Mesendoderm (in vitro differentiated cells): Measurements from ENCODE around the gene LCN2.

Source experiments
- DNase-seq: peaks from one replicate; pipeline ENCODE4 v3.0.0; 2013
- H2AK5ac ChIP-seq: 2 replicates; pipeline ENCODE4 v1.6.1; 2013; ENCODE audit warnings: low read length, inconsistent platforms
- H2BK120ac ChIP-seq: 2 replicates; pipeline ENCODE4 v1.6.1; 2013; ENCODE audit warnings: low read depth, mild to moderate bottlenecking, low read length, moderate library complexity, mixed read lengths
- H2BK15ac ChIP-seq: replicated peaks from 2 replicates; pipeline ENCODE4 v1.6.1; 2013; ENCODE audit warnings: low read depth, mild to moderate bottlenecking, moderate library complexity
- H2BK5ac ChIP-seq: 2 replicates; pipeline ENCODE4 v1.6.1; 2013; ENCODE audit warnings: low read length, inconsistent platforms
- H3K18ac ChIP-seq: 2 replicates; pipeline ENCODE4 v1.6.1; 2013; ENCODE audit warnings: mild to moderate bottlenecking, low read length, mixed read lengths
- H3K23ac ChIP-seq: one replicate; pipeline ENCODE4 v1.6.1; 2013; ENCODE audit warnings: low read length
- H3K27ac ChIP-seq: 2 replicates; pipeline ENCODE4 v1.5.1; 2013; ENCODE audit warnings: low read depth, mild to moderate bottlenecking, inconsistent platforms, low read length, moderate library complexity
- H3K27me3 ChIP-seq: 2 replicates; pipeline ENCODE4 v1.6.1; 2013; ENCODE audit warnings: low read length, control low read depth, mild to moderate bottlenecking, inconsistent platforms; ENCODE audit not compliant: insufficient read depth, poor library complexity
- H3K36me3 ChIP-seq: 2 replicates; pipeline ENCODE4 v1.6.1; 2013; ENCODE audit warnings: low read length, inconsistent platforms; ENCODE audit not compliant: control insufficient read depth, insufficient read depth
- H3K4ac ChIP-seq: one replicate; pipeline ENCODE4 v1.6.1; 2013; ENCODE audit warnings: low read depth, mild to moderate bottlenecking, low read length, moderate library complexity
- H3K4me1 ChIP-seq: 2 replicates; pipeline ENCODE4 v1.6.1; 2013; ENCODE audit warnings: low read depth, low read length, inconsistent platforms; ENCODE audit not compliant: control insufficient read depth
- H3K4me2 ChIP-seq: 2 replicates; pipeline ENCODE4 v1.6.1; 2013; ENCODE audit warnings: low read length
- H3K4me3 ChIP-seq: 2 replicates; pipeline ENCODE4 v1.5.1; 2013; ENCODE audit warnings: mild to moderate bottlenecking, low read length
- H3K56ac ChIP-seq: one replicate; pipeline ENCODE4 v1.6.1; 2013; ENCODE audit warnings: low read length
- H3K79me1 ChIP-seq: 2 replicates; pipeline ENCODE4 v1.6.1; 2013; ENCODE audit warnings: low read length, inconsistent platforms
- H3K79me2 ChIP-seq: 2 replicates; pipeline ENCODE4 v1.6.1; 2013; ENCODE audit warnings: mild to moderate bottlenecking, low read length; ENCODE audit not compliant: control insufficient read depth, insufficient read depth
- H3K9ac ChIP-seq: 2 replicates; pipeline ENCODE4 v1.6.1; 2013; ENCODE audit warnings: low read length, inconsistent platforms
- H4K5ac ChIP-seq: one replicate; pipeline ENCODE4 v1.6.1; 2013; ENCODE audit warnings: low read length
- H4K8ac ChIP-seq: one replicate; pipeline ENCODE4 v1.6.1; 2013; ENCODE audit warnings: low read depth, mild to moderate bottlenecking, control low read depth, low read length, moderate library complexity
- WGBS: extraction: QIAGEN DNeasy Blood & Tissue Kit; methylation state at CpG from one replicate; pipeline ENCODE4 v1.1.7; 2013; ENCODE audit warnings: low lambda C conversion rate, missing lambda C conversion rate; ENCODE audit not compliant: insufficient coverage; ENCODE audit errors: extremely low coverage; 5-methylcytosine and 5-hydroxymethylcytosine counted together

The LCN2 gene

GRCh38 chr9:128146591-128147120, 2.6 kb upstream of the LCN2 start:
- no peak overlapping the region for H2BK15ac ChIP-seq
- H3K4me1 ChIP-seq = no peaks in the 10 kb centered on the region
- no peak overlapping the region for H2BK120ac ChIP-seq
- no peak overlapping the region for H3K56ac ChIP-seq
- no peak overlapping the region for H3K27ac ChIP-seq
- no peak overlapping the region for H3K4me3 ChIP-seq
- no peak overlapping the region for H4K5ac ChIP-seq
- DNase-seq = no peak
- H3K79me2 ChIP-seq = no peaks in the 10 kb centered on the region
- H3K79me1 ChIP-seq = no peaks in the 10 kb centered on the region
- no peak overlapping the region for H3K4ac ChIP-seq
- no peaks in the 10 kb centered on the region for H3K36me3 ChIP-seq
- H3K27me3 ChIP-seq = no peaks in the 10 kb centered on the region
- H4K8ac ChIP-seq = no peak overlapping the region
- no peak overlapping the region for H3K23ac ChIP-seq
- no peak overlapping the region for H3K4me2 ChIP-seq
- WGBS = no CpG with 5 or more reads among the region's 8 CpGs
- no peak overlapping the region for H2AK5ac ChIP-seq
- H2BK5ac ChIP-seq = no peak overlapping the region
- H3K9ac ChIP-seq = no peak overlapping the region
- no peak overlapping the region for H3K18ac ChIP-seq

DNA sequence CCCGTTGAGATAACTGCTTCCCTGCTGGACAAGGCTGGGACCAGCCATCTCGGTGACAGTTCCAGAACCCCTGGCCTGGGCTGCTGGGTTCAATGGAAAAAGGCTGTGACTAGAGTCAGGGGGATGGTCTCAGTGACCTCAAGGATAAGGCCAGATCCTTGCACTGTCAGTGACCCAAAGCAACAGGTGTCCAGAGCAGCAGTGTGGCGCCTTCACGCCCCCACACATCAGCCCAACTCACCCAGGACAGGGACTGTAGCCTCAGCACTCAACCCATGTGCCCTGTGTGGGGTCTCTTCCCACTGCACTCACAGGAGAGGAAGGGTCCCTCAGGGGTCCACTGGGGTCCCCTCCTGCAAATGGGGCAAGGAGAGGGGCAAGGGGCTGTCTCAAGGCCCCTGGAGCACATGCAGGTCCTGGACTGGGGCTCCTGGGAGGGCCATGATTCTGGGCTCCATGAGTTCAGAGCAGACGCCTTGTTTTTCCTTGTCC, 698 bp upstream of the LCN2 start:
- Histone ChIP-seq H2BK120ac (no peak overlapping the region), H3K4me2 (no peak overlapping the region), H3K79me1 (no peaks in the 10 kb centered on the region), H3K9ac (no peak overlapping the region), H3K4ac (no peak overlapping the region), H2BK15ac (no peak overlapping the region), H3K27ac (no peak overlapping the region), H4K8ac (no peak overlapping the region), H3K18ac (no peak overlapping the region), H3K36me3 (no peaks in the 10 kb centered on the region), H3K4me1 (no peaks in the 10 kb centered on the region), H3K56ac (no peak overlapping the region), H3K27me3 (no peaks in the 10 kb centered on the region), H3K23ac (no peak overlapping the region), H3K79me2 (no peaks in the 10 kb centered on the region), H4K5ac (no peak overlapping the region), H2BK5ac (no peak overlapping the region), H2AK5ac (no peak overlapping the region), H3K4me3 (no peak overlapping the region)
- no CpG with 5 or more reads among the region's 5 CpGs for WGBS
- DNase-seq = no peak

DNA sequence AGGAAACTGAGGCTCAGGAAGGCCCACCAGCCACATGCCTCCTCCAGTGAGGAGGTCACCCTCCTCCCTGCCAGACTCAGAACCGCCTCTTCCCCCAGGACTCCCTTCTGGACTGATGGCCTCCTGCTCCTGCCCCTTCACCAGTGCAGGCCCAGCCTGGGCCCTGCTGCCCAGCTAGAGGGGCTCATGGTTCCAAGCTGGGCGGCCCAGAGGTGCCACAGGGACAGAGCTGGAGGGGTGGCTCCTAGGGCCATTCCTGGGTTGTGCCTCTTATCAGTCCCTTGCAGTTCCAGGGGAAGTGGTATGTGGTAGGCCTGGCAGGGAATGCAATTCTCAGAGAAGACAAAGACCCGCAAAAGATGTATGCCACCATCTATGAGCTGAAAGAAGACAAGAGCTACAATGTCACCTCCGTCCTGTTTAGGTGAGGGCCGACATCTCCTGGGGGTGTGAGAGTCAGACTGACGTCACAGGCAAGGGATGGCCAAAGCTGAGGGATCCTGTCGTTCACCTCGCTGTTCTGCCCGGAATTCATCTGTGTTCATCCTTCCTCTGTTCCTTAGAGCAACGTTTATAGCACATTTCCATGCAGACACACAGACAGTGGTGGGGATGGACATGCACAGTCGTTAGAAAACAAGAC, 819 bp downstream of the LCN2 start:
- H2BK120ac ChIP-seq = no peak overlapping the region
- DNase-seq = no peak
- no peaks in the 10 kb centered on the region for H3K27me3 ChIP-seq
- WGBS = no CpG with 5 or more reads among the region's 11 CpGs
- no peak overlapping the region for H2BK15ac ChIP-seq
- H3K56ac ChIP-seq = no peak overlapping the region
- no peak overlapping the region for H3K18ac ChIP-seq
- no peak overlapping the region for H3K27ac ChIP-seq
- no peak overlapping the region for H3K23ac ChIP-seq
- no peak overlapping the region for H3K4me3 ChIP-seq
- no peak overlapping the region for H4K8ac ChIP-seq
- no peak overlapping the region for H4K5ac ChIP-seq
- no peaks in the 10 kb centered on the region for H3K79me2 ChIP-seq
- H3K4me1 ChIP-seq = no peaks in the 10 kb centered on the region
- H3K36me3 ChIP-seq = no peaks in the 10 kb centered on the region
- H3K79me1 ChIP-seq = no peaks in the 10 kb centered on the region
- no peak overlapping the region for H3K9ac ChIP-seq
- H3K4me2 ChIP-seq = no peak overlapping the region
- H3K4ac ChIP-seq = no peak overlapping the region
- no peak overlapping the region for H2BK5ac ChIP-seq
- no peak overlapping the region for H2AK5ac ChIP-seq

- DNase-seq = peak; percentile 69
- Histone ChIP-seq H3K79me1 (no peaks in the 10 kb centered on the region), H4K8ac (no peak overlapping the region), H3K23ac (no peak overlapping the region), H4K5ac (no peak overlapping the region), H3K4ac (no peak overlapping the region), H3K4me2 (no peak overlapping the region), H3K9ac (no peak overlapping the region), H2BK15ac (no peak overlapping the region), H3K79me2 (no peaks in the 10 kb centered on the region), H2AK5ac (no peak overlapping the region), H2BK120ac (no peak overlapping the region), H3K36me3 (no peaks in the 10 kb centered on the region), H3K27ac (no peak overlapping the region), H3K4me3 (no peak overlapping the region), H3K18ac (no peak overlapping the region), H3K27me3 (no peaks in the 10 kb centered on the region), H3K56ac (no peak overlapping the region), H2BK5ac (no peak overlapping the region), H3K4me1 (no peaks in the 10 kb centered on the region)
- no CpG with 5 or more reads among the region's 19 CpGs for WGBS
Measured at GRCh38 chr9:128150594-128151308, 1.5 kb downstream of the LCN2 start.

GRCh38 chr9:128151309-128152132, 2.3 kb downstream of the LCN2 start:
- Histone ChIP-seq H3K79me2 (no peaks in the 10 kb centered on the region), H2AK5ac (no peak overlapping the region), H3K56ac (no peak overlapping the region), H2BK15ac (no peak overlapping the region), H3K23ac (no peak overlapping the region), H3K18ac (no peak overlapping the region), H4K8ac (no peak overlapping the region), H3K27me3 (no peaks in the 10 kb centered on the region), H3K9ac (no peak overlapping the region), H3K4me3 (no peak overlapping the region), H3K79me1 (no peaks in the 10 kb centered on the region), H2BK120ac (no peak overlapping the region), H3K4ac (no peak overlapping the region), H4K5ac (no peak overlapping the region), H3K4me1 (no peaks in the 10 kb centered on the region), H3K36me3 (no peaks in the 10 kb centered on the region), H3K4me2 (no peak overlapping the region), H2BK5ac (no peak overlapping the region), H3K27ac (no peak overlapping the region)
- WGBS = no CpG with 5 or more reads among the region's 18 CpGs
- no peak for DNase-seq
